HG02623 (cell line): Measurements from ENCODE around the gene FAM163A.
"Not testable (repeated sequence)": the region's sequence is repeated elsewhere in the genome, so short reads cannot be mapped to it uniquely, and the experiment has no call there.

Experiments
- ATAC-seq: cut with Tn5 transposase; IDR thresholded peaks from one replicate; pipeline ENCODE4 v1.9.1; 2021; ENCODE audit warnings: moderate library complexity; ENCODE audit not compliant: unreplicated experiment

Gene FAM163A

GRCh38 chr1:179742717-179743678 lies at the start of gene FAM163A:
Gene FAM163A, plus strand, starts transcription at chr1:179743291. Its CDS starts 69,807 bp downstream, at chr1:179813098.
- no peak for ATAC-seq

- ATAC-seq, result not testable (repeated sequence)
Observed at GRCh38 chr1:179694530-179694929, 48.6 kb upstream of the FAM163A start.

- no peak for ATAC-seq
Observed at GRCh38 chr1:179702946-179703539, 40.0 kb upstream of the FAM163A start.

- no peak for ATAC-seq
Observed at GRCh38 chr1:179706339-179706941, 36.7 kb upstream of the FAM163A start.

GRCh38 chr1:179707406-179707805 lies 35.7 kb upstream of the FAM163A start:
- ATAC-seq, result no peak

GRCh38 chr1:179708434-179709195 lies 34.5 kb upstream of the FAM163A start:
- no peak for ATAC-seq

- peak; percentile 71 for ATAC-seq
Observed at GRCh38 chr1:179709841-179710329, 33.2 kb upstream of the FAM163A start.

GRCh38 chr1:179714159-179714558 lies 28.9 kb upstream of the FAM163A start:
- no peak for ATAC-seq

GRCh38 chr1:179714623-179715022 lies 28.5 kb upstream of the FAM163A start:
- ATAC-seq, result no peak

- ATAC-seq, result no peak
Observed at GRCh38 chr1:179719272-179719671, 23.8 kb upstream of the FAM163A start.

GRCh38 chr1:179728271-179728670 lies 14.8 kb upstream of the FAM163A start:
- ATAC-seq, result no peak

GRCh38 chr1:179729881-179730280 lies 13.2 kb upstream of the FAM163A start:
- ATAC-seq, result no peak

GRCh38 chr1:179731643-179732042 lies 11.4 kb upstream of the FAM163A start:
- ATAC-seq, result no peak

GRCh38 chr1:179742291-179742690 lies 800 bp upstream of the FAM163A start:
- no peak for ATAC-seq

- no peak for ATAC-seq
Observed at GRCh38 chr1:179743679-179744400, 749 bp downstream of the FAM163A start.

- ATAC-seq, result no peak
Observed at GRCh38 chr1:179744401-179745130, 1.5 kb downstream of the FAM163A start.

GRCh38 chr1:179745131-179745611 lies 2.1 kb downstream of the FAM163A start:
- ATAC-seq, result no peak

- no peak for ATAC-seq
Observed at GRCh38 chr1:179745743-179746142, 2.7 kb downstream of the FAM163A start.

GRCh38 chr1:179747611-179748010 lies 4.5 kb downstream of the FAM163A start:
- ATAC-seq, result no peak
